GM12865 (cell line): ENCODE results near the gene DCLK1.

Experiments
- DNase-seq: peaks from one replicate; pipeline ENCODE4 v3.0.0; 2010; ENCODE audit warnings: low read depth
- H3K4me3 ChIP-seq: 2 replicates; pipeline ENCODE4 v1.5.1; 2011; ENCODE audit warnings: mild to moderate bottlenecking, low read depth, low read length, control low read depth
- TF ChIP-seq, protein P1 (sequence below): IDR thresholded peaks from 2 replicates; pipeline ENCODE4 v1.5.1; 2011; ENCODE audit warnings: low read length, control low read depth, low read depth, inconsistent platforms; ENCODE audit not compliant: insufficient read depth; ENCODE audit errors: missing control alignments

The DCLK1 gene

DNA sequence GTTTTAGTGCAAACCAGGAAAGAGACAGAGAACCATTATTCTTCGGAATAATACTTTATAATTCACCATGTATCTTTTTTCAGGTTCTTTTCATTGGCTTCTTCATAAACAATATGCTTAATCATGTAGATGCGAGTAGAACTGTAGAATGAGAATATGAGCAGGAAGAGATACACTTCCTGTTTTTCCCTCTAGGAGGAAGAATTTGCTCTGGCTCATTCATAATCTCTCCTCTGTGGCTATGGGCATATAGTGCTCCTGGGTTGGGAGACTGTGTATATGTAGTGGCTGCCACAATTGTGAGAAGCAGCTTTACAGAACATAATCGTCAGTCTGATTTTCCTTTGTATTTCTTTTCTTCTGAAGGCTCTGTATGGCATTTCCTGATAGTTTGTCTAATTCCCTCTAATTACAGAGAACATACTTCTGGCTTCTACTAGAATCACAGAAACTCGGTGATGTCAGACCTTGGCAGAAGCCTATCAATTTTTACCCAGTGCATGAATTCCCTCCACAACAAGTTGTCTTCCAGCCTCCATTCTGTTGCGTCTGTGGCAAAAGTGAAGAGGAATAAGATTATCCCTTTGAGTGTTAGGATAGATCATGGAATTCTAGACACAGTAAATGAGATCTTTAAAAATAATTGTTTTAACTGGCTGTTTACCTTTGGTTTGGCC lies 2.9 kb upstream of the DCLK1 start:
- no peak overlapping the region for H3K4me3 ChIP-seq
- TF ChIP-seq, protein P1, sequence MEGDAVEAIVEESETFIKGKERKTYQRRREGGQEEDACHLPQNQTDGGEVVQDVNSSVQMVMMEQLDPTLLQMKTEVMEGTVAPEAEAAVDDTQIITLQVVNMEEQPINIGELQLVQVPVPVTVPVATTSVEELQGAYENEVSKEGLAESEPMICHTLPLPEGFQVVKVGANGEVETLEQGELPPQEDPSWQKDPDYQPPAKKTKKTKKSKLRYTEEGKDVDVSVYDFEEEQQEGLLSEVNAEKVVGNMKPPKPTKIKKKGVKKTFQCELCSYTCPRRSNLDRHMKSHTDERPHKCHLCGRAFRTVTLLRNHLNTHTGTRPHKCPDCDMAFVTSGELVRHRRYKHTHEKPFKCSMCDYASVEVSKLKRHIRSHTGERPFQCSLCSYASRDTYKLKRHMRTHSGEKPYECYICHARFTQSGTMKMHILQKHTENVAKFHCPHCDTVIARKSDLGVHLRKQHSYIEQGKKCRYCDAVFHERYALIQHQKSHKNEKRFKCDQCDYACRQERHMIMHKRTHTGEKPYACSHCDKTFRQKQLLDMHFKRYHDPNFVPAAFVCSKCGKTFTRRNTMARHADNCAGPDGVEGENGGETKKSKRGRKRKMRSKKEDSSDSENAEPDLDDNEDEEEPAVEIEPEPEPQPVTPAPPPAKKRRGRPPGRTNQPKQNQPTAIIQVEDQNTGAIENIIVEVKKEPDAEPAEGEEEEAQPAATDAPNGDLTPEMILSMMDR, result no peak
- no peak for DNase-seq

DNA sequence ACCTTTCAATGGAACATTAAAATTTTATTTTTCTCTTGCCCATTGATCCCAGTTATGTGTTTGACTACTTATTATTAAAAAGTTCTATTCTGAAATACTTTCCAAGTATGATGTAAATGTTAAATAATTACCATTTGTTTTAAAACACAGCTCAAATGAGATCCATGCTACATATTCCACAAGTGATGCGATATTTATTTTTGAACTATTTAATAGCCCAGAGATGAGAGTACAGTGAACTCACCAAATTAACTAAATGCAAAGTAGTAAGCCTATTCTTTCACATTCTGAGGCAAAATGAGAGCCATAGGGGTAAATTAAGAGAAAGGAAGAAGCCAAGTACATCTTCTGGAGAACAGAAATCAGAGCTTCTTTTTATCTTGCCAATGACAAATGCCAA lies 1.2 kb upstream of the DCLK1 start:
- no peak overlapping the region for H3K4me3 ChIP-seq
- DNase-seq, result no peak
- TF ChIP-seq, protein P1, result no peak

DNA sequence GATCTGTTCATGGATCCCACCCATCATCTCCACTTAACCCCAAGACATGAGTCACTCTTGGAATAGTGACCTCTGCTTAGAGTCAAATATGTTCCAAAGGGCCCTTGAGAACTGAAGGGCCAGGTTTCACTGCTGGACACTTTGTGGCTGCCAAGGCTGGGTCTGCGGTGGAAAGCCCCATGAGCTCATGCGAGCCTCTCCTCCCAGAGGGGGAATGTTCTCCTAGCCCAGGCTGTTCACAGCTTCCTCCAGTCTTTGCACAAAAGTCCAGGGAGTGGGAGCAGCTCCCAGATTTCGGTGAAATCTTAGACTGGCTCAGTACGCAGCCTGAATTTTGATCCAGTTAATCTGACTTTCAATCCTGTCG lies 732 bp upstream of the DCLK1 start:
- no peak overlapping the region for H3K4me3 ChIP-seq
- DNase-seq, result no peak
- TF ChIP-seq, protein P1, result no peak

- no peak for DNase-seq
- TF ChIP-seq, protein P1, result no peak
- H3K4me3 ChIP-seq, result no peak overlapping the region
Observed at GRCh38 chr13:36130552-36131221, 495 bp downstream of the DCLK1 start.

GRCh38 chr13:36130193-36130551 lies 1.0 kb downstream of the DCLK1 start:
- no peak overlapping the region for H3K4me3 ChIP-seq
- DNase-seq, result no peak
- TF ChIP-seq, protein P1, result no peak

GRCh38 chr13:36129539-36129938 lies 1.6 kb downstream of the DCLK1 start:
- DNase-seq, result no peak
- TF ChIP-seq, protein P1, result no peak
- H3K4me3 ChIP-seq, result no peak overlapping the region

DNA sequence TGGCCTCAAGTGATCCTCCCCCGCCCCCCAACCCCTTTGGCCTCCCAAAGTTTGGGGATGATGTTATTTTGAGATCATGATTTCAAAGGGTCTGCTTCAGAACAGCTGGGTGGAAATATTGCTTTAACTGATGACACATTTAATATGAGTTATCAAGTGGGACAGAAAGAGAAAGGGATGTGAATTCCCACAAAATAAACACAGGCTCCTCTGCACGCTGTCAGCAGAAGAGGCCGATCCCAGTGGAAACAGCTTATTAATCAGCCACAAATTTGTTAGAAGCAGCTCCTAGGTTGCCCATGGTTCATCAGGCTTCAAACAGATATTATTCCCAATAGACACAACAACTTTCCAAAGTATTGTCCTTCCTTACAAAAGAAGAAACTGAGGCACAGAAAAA lies 4.7 kb downstream of the DCLK1 start:
- DNase-seq, result no peak
- no peak overlapping the region for H3K4me3 ChIP-seq
- TF ChIP-seq, protein P1, result no peak
